NCI-H1105 (cell line): ENCODE data around the gene OSBPL10.

Experiments
- DNase-seq: peaks from one replicate; lab custom pipeline; 2025; lab: John Stamatoyannopoulos, UW

The OSBPL10 gene

GRCh38 chr3:31615071-31615875 lies 365.8 kb downstream of the OSBPL10 start:
- no peak for DNase-seq

GRCh38 chr3:31614162-31614921 lies 366.7 kb downstream of the OSBPL10 start:
- peak; percentile 6 for DNase-seq

DNA sequence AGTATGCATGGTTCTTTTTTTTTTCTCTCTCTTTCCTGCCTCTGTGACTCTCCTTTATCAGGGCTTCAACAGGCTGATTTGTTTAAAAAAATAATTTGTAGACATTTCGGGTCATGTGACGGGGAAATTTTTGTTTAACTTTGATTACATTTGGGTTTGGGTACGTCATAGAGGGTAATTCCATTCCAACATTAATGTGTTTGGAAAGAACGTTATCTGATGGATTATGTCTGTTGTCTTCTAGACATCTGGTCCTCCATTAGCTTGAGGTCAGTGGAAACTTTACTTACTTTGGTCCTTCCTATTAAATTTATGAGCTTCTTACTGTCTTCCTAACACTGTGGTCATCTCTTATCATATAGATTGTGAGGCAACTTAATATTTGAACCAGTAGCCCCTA lies 367.4 kb downstream of the OSBPL10 start:
- no peak for DNase-seq

DNA sequence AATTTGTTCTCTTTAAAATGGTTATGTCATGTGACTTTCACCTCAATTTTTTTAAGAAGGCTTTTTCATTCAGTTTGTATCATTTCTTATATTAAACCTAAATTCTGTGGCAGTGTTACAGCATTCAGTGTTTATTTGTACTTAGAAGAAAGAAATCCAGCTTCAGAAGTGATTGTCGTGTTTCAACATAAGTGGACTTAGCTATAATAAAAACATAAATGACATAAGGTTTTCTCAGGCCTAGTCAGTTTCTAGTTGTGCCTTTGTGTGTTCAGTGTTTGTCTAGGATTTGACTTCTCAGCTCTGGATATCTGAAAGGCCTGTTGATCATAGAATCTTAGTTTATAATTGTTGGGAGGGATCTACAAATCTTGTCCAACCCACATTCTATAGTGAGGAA lies 367.9 kb downstream of the OSBPL10 start:
- no peak for DNase-seq
